Cardiac fibroblast (primary cell): Measurements from ENCODE around the gene SLC13A1.
"Not testable (repeated sequence)": the region's sequence is repeated elsewhere in the genome, so short reads cannot be mapped to it uniquely, and the experiment has no call there.

Source experiments
- DNase-seq, 2 donors: peaks; one replicate each; pipeline versions ENCODE4 v3.0.0 to v3.0.0-alpha.2; 2010; ENCODE audit warnings: low read depth in 2 of 2
- H3K4me3 ChIP-seq, 2 donors: replicated peaks in 1 of 2; 1 replicate in 1 of 2; 2 replicates in 1 of 2; pipeline ENCODE4 v1.5.1; 2011; ENCODE audit warnings: low read depth in 2 of 2, low read length in 2 of 2, mild to moderate bottlenecking in 2 of 2, moderate library complexity in 1 of 2
- TF ChIP-seq, protein P1 (sequence below): IDR thresholded peaks from one replicate; pipeline ENCODE4 v1.5.1; 2011; ENCODE audit warnings: low read depth, mild to moderate bottlenecking, low read length, inconsistent platforms

Gene SLC13A1

DNA sequence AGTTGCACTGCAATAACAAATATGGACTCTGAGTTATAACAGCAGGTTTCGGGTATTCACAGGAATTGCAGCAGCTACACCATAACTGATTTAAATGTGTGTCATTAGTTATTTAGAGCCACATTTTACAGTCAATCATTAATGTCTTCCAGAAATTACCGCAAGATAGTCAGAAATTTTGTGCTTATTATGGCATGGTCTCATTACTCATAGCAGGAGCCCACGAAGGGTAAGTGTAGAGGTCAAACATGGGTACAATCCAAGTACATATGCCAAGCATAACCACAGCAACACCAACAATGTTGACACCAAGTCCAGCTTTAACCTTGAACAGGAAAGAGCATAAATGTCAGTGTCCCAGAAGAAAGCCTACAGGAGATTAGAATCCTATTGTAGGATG is 84.4 kb downstream of the SLC13A1 start:
- TF ChIP-seq, protein P1, sequence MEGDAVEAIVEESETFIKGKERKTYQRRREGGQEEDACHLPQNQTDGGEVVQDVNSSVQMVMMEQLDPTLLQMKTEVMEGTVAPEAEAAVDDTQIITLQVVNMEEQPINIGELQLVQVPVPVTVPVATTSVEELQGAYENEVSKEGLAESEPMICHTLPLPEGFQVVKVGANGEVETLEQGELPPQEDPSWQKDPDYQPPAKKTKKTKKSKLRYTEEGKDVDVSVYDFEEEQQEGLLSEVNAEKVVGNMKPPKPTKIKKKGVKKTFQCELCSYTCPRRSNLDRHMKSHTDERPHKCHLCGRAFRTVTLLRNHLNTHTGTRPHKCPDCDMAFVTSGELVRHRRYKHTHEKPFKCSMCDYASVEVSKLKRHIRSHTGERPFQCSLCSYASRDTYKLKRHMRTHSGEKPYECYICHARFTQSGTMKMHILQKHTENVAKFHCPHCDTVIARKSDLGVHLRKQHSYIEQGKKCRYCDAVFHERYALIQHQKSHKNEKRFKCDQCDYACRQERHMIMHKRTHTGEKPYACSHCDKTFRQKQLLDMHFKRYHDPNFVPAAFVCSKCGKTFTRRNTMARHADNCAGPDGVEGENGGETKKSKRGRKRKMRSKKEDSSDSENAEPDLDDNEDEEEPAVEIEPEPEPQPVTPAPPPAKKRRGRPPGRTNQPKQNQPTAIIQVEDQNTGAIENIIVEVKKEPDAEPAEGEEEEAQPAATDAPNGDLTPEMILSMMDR: no peak
- DNase-seq: no peak
- no peak overlapping the region for H3K4me3 ChIP-seq

DNA sequence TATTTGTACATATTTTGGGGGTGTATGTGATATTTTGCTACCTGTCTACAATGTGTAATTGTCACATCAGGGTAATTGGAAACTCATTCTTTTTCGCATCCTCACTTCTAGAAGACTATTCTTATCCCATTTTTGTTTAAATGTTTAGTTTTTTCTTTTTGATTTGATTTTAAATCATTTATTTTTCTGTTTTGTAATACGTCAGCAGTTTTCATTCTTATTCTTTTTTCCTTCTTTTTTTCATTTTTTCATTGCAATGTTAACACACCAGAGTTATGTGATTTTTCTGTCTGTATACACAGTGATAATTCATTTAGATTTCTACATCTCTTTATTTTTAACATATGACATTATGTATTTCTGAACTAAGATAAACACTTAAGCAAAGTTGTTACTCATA is 85.5 kb downstream of the SLC13A1 start:
- no peak for DNase-seq
- TF ChIP-seq, protein P1: no peak
- H3K4me3 ChIP-seq: no peak overlapping the region

DNA sequence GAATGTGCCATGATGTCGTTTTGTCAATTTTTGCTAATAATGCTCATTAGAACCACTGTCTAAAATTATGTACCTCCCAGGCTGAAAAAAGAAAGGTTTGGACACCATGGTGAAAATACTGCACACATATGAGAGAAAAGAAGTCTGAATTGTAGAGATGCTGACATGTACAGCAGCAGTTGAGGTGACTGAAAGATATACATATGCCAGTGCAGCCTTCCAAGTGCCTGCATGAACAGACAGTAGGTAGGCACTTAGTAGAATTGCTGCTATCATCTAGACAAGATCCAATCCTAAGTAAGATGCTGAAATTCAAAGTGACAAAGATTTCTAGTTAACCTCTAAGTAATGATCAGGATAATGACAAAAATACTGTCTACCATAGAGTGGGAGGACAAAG is 86.9 kb downstream of the SLC13A1 start:
- TF ChIP-seq, protein P1: no peak

GRCh38 chr7:123099712-123100111 is 100.1 kb downstream of the SLC13A1 start:
- H3K4me3 ChIP-seq: no peak overlapping the region
- no peak for DNase-seq
- TF ChIP-seq, protein P1: no peak

More for the DNA sequence above, 86.9 kb downstream of the SLC13A1 start:
- DNase-seq: no peak
- H3K4me3 ChIP-seq: no peak overlapping the region

DNA sequence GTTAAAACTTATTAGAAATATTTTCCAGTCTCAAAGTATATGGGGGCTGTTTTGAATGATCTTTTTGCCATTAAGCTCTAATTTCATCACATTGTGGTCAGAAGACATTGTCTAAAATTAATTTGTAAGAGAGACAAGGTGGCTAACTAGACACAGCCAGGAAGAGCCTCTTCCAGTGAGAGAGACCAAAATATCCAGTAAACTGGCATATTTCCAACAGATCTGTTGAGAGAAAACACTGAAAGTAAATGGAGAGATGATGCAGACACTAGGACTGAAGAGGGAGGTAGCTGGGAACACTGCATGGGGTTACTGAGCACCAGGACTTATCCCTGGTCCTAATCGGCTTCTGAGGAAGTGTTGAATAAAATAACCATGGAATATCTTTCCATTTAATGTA is 102.8 kb downstream of the SLC13A1 start:
- TF ChIP-seq, protein P1: no peak

GRCh38 chr7:123096434-123096833 is 103.3 kb downstream of the SLC13A1 start:
- no peak overlapping the region for H3K4me3 ChIP-seq
- peak in 1 of 2 donors; percentile 28 for DNase-seq
- TF ChIP-seq, protein P1: no peak

More for the DNA sequence above, 102.8 kb downstream of the SLC13A1 start:
- DNase-seq: no peak
- H3K4me3 ChIP-seq: no peak overlapping the region

- TF ChIP-seq, protein P1: no peak
- DNase-seq: peak in 1 of 2 donors; percentile 0
- no peak overlapping the region for H3K4me3 ChIP-seq
Observed at GRCh38 chr7:123090456-123090855, 109.3 kb downstream of the SLC13A1 start.

DNA sequence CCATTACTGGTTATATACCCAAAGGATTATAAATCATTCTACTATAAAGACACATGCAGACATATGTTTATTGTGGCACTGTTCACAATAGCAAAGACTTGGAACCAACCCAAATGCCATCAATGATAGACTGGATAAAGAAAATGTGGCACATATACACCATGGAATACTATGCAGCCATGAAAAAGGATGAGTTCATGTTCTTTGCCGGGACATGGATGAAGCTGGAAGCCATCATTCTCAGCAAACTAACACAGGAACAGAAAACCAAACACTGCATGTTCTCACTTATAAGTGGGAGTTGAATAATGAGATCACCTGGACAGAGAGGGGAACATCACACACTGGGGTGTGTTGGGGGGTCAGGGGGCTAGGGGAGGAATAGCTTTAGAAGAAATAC is 112.9 kb downstream of the SLC13A1 start:
- not testable (repeated sequence) for DNase-seq, H3K4me3 ChIP-seq

DNA sequence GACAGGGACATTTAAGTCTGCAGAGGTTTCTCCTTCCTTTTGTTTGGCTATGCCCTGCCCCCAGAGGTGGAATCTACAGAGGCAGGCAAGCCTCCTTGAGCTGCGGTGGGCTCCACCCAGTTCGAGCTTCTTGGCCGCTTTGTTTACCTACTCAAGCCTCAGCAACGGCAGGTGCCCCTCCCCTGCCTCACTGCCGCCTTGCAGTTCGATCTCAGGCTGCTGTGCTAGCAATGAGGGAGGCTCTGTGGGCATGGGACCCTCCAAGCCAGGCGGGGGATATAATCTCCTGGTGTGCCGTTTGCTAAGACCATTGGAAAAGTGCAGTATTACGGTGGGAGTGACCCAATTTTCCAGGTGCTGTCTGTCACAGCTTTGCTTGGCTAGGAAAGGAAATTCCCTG is 114.9 kb downstream of the SLC13A1 start:
- not testable (repeated sequence) for DNase-seq, H3K4me3 ChIP-seq
